Neural cell (in vitro differentiated cells): Measurements from ENCODE around the gene UBE2Q1. TPM values are rescaled to one million over a fixed set of nuclear protein-coding genes. Genes with fewer than 3 reads are reported as not detected.

Experiments used
- H2AFZ ChIP-seq: fragments of 200-600, 300-800 bp; sonication (generic), shearing (Covaris generic); 2 replicates; pipeline ENCODE4 v1.6.0; 2014; ENCODE audit warnings: low read depth, mild to moderate bottlenecking, antibody characterized with exemption, low read length, moderate library complexity
- H3F3A ChIP-seq: fragments of 200-600 bp; shearing (Covaris generic); 2 replicates; pipeline ENCODE4 v1.6.1; 2016; ENCODE audit warnings: mild to moderate bottlenecking, moderate library complexity, mixed read lengths, antibody characterized with exemption, low read length; ENCODE audit not compliant: insufficient read depth, poor library complexity, severe bottlenecking
- H3K27ac ChIP-seq: fragments of 200-600, 300-800 bp; sonication (generic), shearing (Covaris generic); 2 replicates; pipeline ENCODE4 v1.5.1; 2014; ENCODE audit warnings: mild to moderate bottlenecking, low read length, moderate library complexity
- H3K27me3 ChIP-seq: fragments of 300-800, 200-600 bp; sonication (generic), shearing (Covaris generic); 2 replicates; pipeline ENCODE4 v1.6.0; 2014; ENCODE audit warnings: mild to moderate bottlenecking, low read depth, low read length, moderate library complexity; ENCODE audit not compliant: insufficient read depth
- H3K36me3 ChIP-seq: fragments of 300-800, 200-600 bp; sonication (generic), shearing (Covaris generic); 2 replicates; pipeline ENCODE4 v1.5.1; 2014; ENCODE audit warnings: mild to moderate bottlenecking, antibody characterized with exemption, low read length, moderate library complexity; ENCODE audit not compliant: insufficient read depth
- H3K4me2 ChIP-seq: fragments of 300-800, 200-600 bp; sonication (generic), shearing (Covaris generic); 2 replicates; pipeline ENCODE4 v1.6.0; 2014; ENCODE audit warnings: mild to moderate bottlenecking, low read length
- H3K4me3 ChIP-seq: fragments of 300-800, 200-600 bp; sonication (generic), shearing (Covaris generic); 2 replicates; pipeline ENCODE4 v1.5.1; 2014; ENCODE audit warnings: mild to moderate bottlenecking, low read length, moderate library complexity
- H3K79me2 ChIP-seq: fragments of 200-600 bp; shearing (Covaris generic); replicated peaks from 2 replicates; pipeline ENCODE4 v1.6.0; 2014; ENCODE audit warnings: mild to moderate bottlenecking, low read length, moderate library complexity; ENCODE audit not compliant: insufficient read depth
- H3K9ac ChIP-seq: fragments of 300-800, 200-600 bp; sonication (generic), shearing (Covaris generic); 2 replicates; pipeline ENCODE4 v1.6.1; 2016; ENCODE audit warnings: mild to moderate bottlenecking, low read length, mixed read lengths
- H3K9me2 ChIP-seq: fragments of 200-600 bp; shearing (Covaris generic); 2 replicates; pipeline ENCODE4 v1.6.1; 2016; ENCODE audit warnings: mild to moderate bottlenecking, low read length, mixed read lengths; ENCODE audit not compliant: insufficient read depth
- H3K9me3 ChIP-seq: fragments of 200-600, 300-800 bp; sonication (generic), shearing (Covaris generic); 2 replicates; pipeline ENCODE4 v1.6.1; 2016; ENCODE audit warnings: mild to moderate bottlenecking, mixed run types, low read length, moderate library complexity, mixed read lengths
- H4K20me1 ChIP-seq: fragments of 200-600 bp; shearing (Covaris generic); 2 replicates; pipeline ENCODE4 v1.6.1; 2016; ENCODE audit warnings: mild to moderate bottlenecking, mixed run types; ENCODE audit not compliant: insufficient read depth
- CTCF ChIP-seq: fragments of 450-650 bp; IDR thresholded peaks from 2 replicates; pipeline ENCODE4 v1.5.1; 2014; ENCODE audit warnings: antibody characterized with exemption, mild to moderate bottlenecking, moderate library complexity; ENCODE audit not compliant: poor library complexity, severe bottlenecking
- EP300 ChIP-seq: fragments of 450-650 bp; conservative IDR thresholded peaks from 2 replicates; pipeline ENCODE4 v1.6.1; 2014; ENCODE audit warnings: antibody characterized with exemption, mild to moderate bottlenecking, moderate library complexity; ENCODE audit not compliant: poor library complexity, severe bottlenecking
- EZH2 ChIP-seq: fragments of 200-600, 300-800 bp; shearing (Covaris generic), sonication (generic); IDR thresholded peaks from 2 replicates; pipeline ENCODE4 v1.6.1; 2014; ENCODE audit warnings: antibody characterized with exemption, low read length, borderline replicate concordance, mild to moderate bottlenecking; ENCODE audit not compliant: insufficient read depth, poor library complexity, severe bottlenecking
- MXI1 ChIP-seq: fragments of 450-650 bp; conservative IDR thresholded peaks from 2 replicates; pipeline ENCODE4 v1.6.1; 2014; ENCODE audit warnings: antibody characterized with exemption, mild to moderate bottlenecking; ENCODE audit not compliant: poor library complexity, severe bottlenecking
- POLR2AphosphoS5 ChIP-seq: IDR thresholded peaks from 2 replicates; pipeline ENCODE4 v1.6.1; 2012
- RAD21 ChIP-seq: fragments of 450-650 bp; conservative IDR thresholded peaks from 2 replicates; pipeline ENCODE4 v1.6.1; 2014; ENCODE audit warnings: antibody characterized with exemption, mild to moderate bottlenecking, moderate library complexity
- SMC3 ChIP-seq: fragments of 450-650 bp; conservative IDR thresholded peaks from 2 replicates; pipeline ENCODE4 v1.6.1; 2014; ENCODE audit warnings: antibody characterized with exemption, mild to moderate bottlenecking, moderate library complexity; ENCODE audit not compliant: poor library complexity
- TAF1 ChIP-seq: IDR thresholded peaks from 2 replicates; pipeline ENCODE4 v1.6.1; 2012; ENCODE audit warnings: low read depth
- polyA plus RNA-seq: library from polyadenylated mRNA; depleted of rRNA; stranded (reverse); fragments of >200 nt; gene quantifications from 2 replicates; pipeline ENCODE4 v1.2.3, GENCODE V29; 2014
- TF ChIP-seq, protein P1 (sequence below): IDR thresholded peaks from 2 replicates; pipeline ENCODE4 v1.6.1; 2012; ENCODE audit warnings: borderline replicate concordance

UBE2Q1 gene
- polyA plus RNA-seq, 1 donor from 2014 or later, result 103 TPM

GRCh38 chr1:154520333-154520732 is 38.1 kb downstream of the UBE2Q1 start:
- TF ChIP-seq RAD21, result no peak
- TF ChIP-seq, protein P1, sequence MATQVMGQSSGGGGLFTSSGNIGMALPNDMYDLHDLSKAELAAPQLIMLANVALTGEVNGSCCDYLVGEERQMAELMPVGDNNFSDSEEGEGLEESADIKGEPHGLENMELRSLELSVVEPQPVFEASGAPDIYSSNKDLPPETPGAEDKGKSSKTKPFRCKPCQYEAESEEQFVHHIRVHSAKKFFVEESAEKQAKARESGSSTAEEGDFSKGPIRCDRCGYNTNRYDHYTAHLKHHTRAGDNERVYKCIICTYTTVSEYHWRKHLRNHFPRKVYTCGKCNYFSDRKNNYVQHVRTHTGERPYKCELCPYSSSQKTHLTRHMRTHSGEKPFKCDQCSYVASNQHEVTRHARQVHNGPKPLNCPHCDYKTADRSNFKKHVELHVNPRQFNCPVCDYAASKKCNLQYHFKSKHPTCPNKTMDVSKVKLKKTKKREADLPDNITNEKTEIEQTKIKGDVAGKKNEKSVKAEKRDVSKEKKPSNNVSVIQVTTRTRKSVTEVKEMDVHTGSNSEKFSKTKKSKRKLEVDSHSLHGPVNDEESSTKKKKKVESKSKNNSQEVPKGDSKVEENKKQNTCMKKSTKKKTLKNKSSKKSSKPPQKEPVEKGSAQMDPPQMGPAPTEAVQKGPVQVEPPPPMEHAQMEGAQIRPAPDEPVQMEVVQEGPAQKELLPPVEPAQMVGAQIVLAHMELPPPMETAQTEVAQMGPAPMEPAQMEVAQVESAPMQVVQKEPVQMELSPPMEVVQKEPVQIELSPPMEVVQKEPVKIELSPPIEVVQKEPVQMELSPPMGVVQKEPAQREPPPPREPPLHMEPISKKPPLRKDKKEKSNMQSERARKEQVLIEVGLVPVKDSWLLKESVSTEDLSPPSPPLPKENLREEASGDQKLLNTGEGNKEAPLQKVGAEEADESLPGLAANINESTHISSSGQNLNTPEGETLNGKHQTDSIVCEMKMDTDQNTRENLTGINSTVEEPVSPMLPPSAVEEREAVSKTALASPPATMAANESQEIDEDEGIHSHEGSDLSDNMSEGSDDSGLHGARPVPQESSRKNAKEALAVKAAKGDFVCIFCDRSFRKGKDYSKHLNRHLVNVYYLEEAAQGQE, result no peak
- TF ChIP-seq EP300, result no peak
- no peak for TF ChIP-seq MXI1
- TF ChIP-seq CTCF, result no peak
- TF ChIP-seq SMC3, result no peak
- TF ChIP-seq POLR2AphosphoS5, result no peak
- no peak for TF ChIP-seq EZH2
- no peak for TF ChIP-seq TAF1
- Histone ChIP-seq H4K20me1 (no peaks in the 10 kb centered on the region), H3K4me2 (no peak overlapping the region), H3K27me3 (no peaks in the 10 kb centered on the region), H3K27ac (no peak overlapping the region), H3K9me2 (no peaks in the 10 kb centered on the region), H3K9ac (no peak overlapping the region), H3K36me3 (no peaks in the 10 kb centered on the region), H3K4me3 (no peak overlapping the region), H3F3A (no peaks in the 10 kb centered on the region), H3K9me3 (no peaks in the 10 kb centered on the region), H3K79me2 (no peaks in the 10 kb centered on the region), H2AFZ (no peak overlapping the region)

DNA sequence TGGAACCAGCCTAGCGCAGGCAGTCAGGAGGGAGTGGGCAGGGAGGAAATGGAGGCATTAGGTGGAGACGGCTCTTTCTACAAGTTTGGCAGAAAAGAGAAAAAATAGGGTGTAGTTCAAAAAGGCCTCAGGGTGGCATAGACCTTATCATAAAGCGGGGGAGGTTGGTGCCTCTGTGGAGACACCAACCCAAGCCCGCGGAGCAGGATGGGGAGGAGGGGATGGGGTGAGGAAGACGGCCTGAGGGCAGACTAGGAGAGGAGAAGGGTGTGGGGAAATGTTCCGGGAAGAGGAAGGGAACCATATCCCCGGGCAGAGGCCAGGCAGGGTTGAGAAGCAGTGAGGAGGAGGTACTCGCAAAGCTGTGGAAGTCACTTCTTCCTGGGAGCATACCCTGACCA is 38.9 kb downstream of the UBE2Q1 start:
- no peaks in the 10 kb centered on the region for H3K79me2 ChIP-seq
- no peaks in the 10 kb centered on the region for H3F3A ChIP-seq
- no peaks in the 10 kb centered on the region for H4K20me1 ChIP-seq
- H2AFZ ChIP-seq, result no peak overlapping the region
- no peaks in the 10 kb centered on the region for H3K9me2 ChIP-seq
- no peak overlapping the region for H3K4me3 ChIP-seq
- H3K36me3 ChIP-seq, result no peaks in the 10 kb centered on the region
- no peak overlapping the region for H3K27ac ChIP-seq
- H3K9ac ChIP-seq, result no peak overlapping the region
- H3K27me3 ChIP-seq, result no peaks in the 10 kb centered on the region
- no peak overlapping the region for H3K4me2 ChIP-seq
- no peaks in the 10 kb centered on the region for H3K9me3 ChIP-seq
- TF ChIP-seq, protein P1, result no peak
- no peak for TF ChIP-seq SMC3
- no peak for TF ChIP-seq CTCF
- TF ChIP-seq EZH2, result no peak
- TF ChIP-seq TAF1, result no peak
- TF ChIP-seq POLR2AphosphoS5, result no peak
